PC-9 (cell line): ENCODE measurements around the gene APRT.

Experiments used
- CTCF ChIP-seq: fragments of 200-600 bp; sonication (generic); conservative IDR thresholded peaks from 2 replicates; pipeline ENCODE4 v1.6.1; 2017; ENCODE audit warnings: mixed run types, antibody characterized with exemption, mild to moderate bottlenecking, moderate library complexity
- EZH2 ChIP-seq: fragments of 200-600 bp; sonication (generic); IDR thresholded peaks from 2 replicates; pipeline ENCODE4 v1.8.0; 2017; ENCODE audit warnings: antibody characterized with exemption, low read depth

GRCh38 chr16:88839026-88839529 is 27.4 kb upstream of the APRT start:
- TF ChIP-seq CTCF: no peak
- no peak for TF ChIP-seq EZH2
